ENCODE data around the gene CTNNBL1.
"Not testable (repeated sequence)": the region's sequence is repeated elsewhere in the genome, so short reads cannot be mapped to it uniquely, and the experiment has no call there.

The CTNNBL1 gene

DNA sequence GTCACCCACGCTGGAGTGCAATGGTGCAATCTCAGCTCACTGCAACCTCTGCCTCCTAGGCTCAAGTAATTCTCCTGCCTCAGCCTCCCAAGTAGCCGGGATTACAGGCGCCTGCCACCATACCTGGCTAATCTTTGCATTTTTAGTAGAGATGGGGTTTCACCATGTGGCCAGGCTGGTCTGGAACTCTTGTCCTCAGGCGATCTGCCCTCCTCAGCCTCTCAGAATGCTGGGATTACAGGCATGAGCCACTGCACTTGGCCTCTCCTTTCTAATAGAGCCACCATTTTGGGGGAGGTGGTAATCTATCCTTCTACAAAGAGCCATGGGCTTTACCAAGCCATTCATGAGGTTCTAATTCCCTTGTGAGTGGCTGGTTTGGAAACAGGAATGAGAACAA, 14.1 kb upstream of the CTNNBL1 start:
- not testable (repeated sequence) for DNase-seq

DNA sequence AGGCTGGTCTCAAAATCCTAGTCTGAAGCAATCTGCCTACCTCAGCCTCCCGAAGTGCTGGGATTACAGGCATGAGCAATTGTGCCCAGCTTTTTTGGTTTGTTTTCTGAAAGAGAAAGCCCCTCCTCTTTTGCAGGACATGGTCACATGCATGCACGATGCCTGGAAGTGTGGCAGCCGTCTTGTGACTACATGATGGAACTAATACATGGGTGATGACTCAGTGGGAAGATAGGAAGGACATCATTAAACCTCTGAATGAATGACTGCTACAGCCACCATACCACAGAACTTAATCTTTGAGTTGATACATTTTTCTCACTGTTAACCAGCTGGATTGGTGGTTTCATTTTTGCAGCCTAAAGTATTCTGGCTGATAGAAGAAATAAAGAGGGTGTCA, 13.4 kb upstream of the CTNNBL1 start:
- no peak for DNase-seq

DNA sequence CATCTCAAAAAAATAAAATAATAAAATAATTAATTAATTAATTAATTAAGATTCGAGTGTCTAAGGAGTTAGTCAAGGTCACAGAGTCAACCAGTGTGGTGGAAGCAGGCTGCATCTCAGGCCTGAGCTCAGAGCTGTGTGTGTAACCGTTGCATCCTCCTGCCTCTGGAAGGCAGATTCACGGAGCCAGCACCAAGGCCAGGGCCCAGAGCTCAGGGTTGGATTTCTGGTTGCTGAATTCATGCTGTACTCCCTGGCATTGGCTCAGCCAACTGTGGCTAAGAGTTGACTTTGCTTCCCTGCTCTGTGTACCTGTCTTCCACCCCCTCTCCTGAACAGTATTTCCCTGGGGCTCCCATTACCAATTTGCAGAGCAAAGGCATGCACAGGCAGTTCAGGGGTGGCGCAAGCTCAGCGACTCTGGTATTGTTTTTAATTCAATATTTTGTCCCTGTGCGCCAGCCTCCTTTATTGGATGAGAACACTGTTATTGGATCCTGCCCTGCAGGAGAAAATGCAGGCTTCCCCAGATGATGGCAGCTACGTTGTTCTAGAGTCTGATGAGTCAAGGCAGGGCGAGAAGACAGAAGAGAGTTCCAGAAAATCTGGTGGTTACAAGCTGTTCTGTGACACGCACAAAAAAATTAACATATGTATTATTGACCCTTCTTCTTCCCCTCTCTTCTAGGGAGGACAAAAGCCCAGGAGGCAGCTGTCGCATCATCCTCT, 12.3 kb upstream of the CTNNBL1 start:
- DNase-seq, result no peak

DNA sequence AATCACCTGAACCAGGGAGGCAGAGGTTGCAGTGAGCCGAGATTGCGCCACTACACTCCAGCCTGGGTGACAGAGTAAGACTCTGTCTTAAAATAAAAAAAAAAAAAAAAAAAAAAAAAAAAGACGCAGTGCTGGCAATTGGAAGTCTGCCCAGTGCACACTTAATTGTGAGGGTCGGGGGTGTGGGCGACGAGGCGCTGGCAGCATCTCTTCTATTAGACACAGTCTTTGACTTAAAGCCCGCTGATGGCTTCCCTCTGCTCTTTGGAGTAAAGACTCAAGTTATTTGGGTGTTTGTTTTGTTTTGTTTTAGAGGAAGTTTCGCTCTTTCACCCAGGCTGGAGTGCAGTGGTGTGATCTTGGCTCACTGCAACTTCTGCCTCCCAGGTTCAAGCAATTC, 10.7 kb upstream of the CTNNBL1 start:
- DNase-seq, result not testable (repeated sequence)

DNA sequence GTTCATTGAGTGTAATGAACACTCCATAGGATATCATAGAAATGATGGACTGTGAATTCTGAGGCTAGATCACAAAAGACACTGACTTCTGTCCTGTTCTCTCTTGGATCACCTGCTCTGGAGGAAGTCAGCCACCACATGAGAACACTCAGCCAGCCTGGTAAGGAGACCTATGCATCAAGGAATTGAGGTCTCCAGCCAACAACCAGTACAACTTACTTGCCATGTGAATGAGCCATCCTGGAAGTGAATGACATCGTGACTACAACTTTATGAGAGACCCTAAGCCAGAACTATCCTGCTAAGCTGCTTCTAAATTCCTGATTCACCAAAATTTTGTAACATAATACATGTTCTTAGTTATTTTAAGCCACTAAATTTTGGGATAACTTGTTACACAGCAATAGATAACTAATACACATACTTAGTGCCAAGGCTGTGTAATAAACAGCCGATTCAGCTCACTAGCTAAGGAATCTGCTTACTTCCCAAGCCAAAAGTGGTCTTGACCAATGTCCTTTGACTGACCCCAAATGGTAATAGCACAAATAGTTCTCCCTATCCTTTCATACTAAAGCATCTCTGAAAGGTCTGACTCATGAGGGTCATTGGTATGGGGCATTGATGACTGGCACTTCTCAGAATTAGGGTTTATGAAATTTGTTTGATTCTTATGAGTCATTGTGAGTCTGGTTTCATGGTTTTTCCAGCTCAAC, 6.9 kb upstream of the CTNNBL1 start:
- no peak for DNase-seq

DNA sequence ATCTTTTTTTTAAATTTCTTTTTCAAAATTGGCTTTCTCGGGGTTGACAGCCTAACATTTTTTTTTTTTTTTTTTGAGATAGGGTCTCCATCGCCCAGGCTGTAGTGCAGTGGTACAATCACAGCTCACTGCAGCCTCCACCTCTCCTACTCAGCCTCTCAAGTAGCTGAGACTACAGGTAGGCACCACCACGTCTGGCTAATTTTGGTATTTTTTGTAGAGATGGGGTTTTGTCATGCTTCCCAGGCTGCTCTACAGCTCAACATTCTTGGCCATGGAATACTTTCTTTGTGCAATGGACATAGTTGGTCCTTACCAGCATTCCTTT, 6.4 kb upstream of the CTNNBL1 start:
- DNase-seq, result no peak

DNA sequence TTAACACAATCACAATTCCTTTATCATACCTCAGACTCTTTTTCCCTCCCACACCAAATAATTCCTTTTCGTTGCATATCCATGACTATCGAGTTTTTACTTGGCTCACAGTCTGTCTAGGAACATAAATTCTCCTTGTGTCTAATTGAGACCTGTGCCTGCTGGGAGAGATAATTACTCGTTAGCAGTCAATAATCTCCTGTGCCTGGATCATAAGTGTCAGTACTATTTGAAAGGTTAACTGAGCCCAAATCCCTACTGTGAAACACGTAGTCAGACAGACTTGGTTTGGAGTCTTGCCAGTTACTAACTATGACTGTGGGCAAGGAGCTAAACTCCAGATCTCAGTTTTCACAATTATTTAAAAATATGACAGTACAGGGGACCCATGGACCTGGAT, 5.7 kb upstream of the CTNNBL1 start:
- no peak for DNase-seq

DNA sequence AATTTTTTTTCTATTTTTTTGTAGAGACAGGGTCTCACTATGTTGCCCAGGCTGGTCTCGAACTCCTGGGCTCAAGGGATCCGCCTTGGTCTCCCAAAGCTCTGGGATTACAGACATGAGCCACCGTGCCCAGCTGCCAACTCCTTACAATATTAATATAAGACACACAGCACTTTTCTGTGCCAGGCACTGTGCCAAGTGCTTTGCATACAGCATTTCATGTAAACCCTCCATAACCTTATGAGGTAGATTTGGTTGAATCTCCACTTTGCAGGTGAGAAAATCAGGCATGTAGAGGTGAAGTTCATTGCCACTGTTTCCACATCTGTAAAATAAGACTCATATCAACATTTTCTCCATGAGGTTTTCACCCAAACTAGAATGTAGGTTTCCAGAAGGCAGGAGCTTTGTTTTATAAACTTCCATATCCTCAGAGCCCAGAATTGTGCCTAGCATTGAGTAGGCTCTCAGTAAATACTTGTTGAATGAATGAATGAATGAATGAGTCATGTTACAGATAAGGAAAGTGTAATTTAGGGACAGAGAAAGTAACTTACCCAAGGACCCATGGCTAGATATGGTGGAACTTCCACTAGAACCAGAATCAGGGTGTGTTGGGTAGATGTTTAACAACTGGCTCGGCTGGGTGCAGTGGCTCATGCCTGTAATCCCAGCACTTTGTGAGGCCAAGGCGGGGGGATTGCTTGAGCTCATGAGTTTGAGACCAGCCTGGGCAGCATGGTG, 3.0 kb upstream of the CTNNBL1 start:
- DNase-seq, result no peak

DNA sequence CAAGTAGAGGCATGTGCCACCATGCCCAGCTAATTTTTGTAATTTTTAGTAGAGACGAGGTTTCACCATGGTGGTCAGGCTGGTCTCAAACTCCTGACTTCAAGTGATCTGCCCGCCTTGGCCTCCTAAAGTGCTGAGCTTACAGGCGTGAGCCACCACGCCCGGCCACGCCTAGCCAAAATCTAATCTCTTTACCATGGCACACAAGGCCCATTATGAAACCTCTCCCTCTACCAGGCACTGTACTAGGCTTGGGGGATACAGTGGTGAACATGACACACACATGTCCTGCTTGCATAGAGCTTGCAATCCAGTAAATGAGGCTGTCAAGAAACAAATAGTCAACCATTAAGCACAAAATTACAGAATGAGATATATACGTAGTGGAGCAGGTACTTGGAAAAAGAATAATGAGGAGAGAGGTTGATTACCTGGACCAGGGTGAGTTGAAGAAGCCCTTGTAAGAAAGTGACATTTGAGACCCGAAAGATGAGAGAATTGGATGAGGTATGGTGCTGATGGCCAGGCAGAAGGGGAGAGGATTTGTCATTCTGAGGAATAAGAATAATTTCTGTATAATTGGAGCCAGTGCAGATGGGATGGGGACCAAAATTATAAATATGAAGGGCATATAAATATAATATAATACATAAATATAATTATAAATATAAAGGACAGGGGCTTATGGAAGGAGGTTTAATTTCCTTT, 1.2 kb upstream of the CTNNBL1 start:
- peak in 1 of 14 donors; percentile 2 for DNase-seq

DNA sequence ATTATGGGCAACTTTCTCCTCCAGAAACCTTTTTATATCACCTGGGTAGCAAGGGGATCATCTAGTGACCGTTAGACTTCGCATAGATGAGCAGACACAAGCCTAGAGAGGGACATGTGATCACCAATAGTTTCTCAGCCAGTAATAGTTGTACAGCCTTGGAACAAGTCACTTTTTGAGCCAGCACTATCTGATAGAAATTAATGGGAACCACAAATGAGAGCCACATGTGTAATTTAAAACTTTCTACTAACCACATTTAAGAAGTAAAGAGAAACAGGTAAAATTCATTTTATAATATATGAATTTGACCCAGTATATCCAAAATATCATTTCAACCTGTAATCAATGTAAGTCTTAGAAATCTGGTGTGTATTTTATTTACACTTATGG, 592 bp upstream of the CTNNBL1 start:
- DNase-seq, result no peak

DNA sequence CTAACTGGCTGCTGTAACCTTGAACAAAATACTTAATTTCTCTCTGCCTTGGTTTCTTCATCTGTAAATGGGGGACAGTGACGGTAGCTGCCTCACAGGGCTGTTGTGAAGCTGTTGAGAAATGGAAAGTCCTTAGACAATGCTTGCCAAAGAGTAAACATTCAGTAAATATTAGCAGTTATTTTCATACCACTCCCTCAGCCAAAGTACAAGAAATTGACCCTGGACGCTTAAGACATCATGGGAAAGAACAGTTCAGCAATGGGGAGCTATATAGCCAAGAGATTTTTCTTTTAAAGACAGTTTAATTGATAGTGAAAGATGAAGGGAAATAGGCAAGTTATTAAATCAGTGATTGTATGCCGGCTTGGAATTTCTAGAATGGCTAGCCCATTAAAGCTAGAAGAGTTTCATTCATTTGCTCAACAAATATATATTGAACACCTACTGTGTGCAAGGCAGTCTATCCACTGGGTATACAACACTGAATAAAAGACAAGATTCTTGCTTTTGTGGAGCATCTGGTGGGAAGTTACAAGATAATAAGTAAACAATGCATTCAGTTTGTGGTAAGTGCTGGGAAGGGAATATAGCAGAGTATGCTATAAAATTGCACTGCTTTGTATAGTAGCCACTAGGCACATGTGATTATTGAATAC, 2.0 kb downstream of the CTNNBL1 start:
- DNase-seq, result no peak

DNA sequence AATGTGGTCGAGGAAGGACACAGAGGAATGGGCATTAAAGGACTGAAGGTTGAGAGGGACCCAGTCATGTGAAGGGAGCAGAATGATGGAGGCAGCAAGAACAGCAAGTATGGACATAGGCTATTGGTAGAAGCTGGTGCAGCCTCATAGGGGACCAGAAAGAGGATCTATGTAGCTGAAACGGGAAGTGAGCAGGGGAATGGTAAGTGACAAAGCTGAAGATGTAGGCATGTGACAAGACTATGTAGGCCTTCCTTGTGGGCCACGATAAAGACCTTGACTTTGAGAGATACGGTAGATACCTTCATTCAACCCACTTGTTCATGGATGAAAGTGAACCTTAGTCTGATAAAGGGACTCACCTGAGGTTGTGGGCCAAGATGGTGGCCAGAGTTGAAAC, 3.5 kb downstream of the CTNNBL1 start:
- peak in 1 of 14 donors; percentile 9 for DNase-seq

DNA sequence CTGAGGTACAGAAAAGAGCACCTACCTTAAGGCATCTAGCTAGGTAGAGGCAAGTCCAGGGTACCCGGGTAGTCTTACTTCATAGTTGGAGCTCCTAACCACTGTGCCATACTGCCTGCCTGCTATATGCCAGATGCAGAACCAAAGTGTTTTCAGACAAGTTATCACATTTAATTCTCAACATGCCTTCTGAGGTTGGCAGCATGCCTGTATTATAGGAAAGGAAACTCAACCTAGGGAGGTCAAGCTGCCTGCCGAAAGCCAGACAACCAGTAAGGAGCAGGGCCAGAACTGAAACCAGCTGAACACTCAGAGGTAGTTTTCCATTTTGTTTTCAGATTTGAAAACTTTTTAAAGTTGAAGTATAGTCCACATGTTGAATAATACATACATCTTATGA, 5.4 kb downstream of the CTNNBL1 start:
- DNase-seq, result no peak

DNA sequence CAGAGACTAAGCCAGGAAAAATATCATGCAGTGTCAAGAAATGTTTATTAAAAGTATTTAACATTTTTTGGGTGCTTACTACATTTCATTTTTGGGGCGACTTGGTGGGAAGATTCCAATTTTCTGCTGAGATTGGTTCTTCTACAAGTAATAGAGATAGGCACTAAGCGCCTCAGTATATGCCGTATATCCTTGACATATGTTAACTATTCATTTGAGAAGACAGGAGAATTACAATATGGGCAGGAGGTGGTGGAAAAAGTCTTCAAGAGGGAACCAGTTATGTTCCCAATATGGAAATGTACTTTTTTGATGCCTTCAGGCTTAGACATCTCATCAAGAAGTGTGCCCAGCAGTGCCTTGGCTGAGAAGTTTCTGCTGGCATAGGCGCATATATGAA, 6.5 kb downstream of the CTNNBL1 start:
- no peak for DNase-seq

DNA sequence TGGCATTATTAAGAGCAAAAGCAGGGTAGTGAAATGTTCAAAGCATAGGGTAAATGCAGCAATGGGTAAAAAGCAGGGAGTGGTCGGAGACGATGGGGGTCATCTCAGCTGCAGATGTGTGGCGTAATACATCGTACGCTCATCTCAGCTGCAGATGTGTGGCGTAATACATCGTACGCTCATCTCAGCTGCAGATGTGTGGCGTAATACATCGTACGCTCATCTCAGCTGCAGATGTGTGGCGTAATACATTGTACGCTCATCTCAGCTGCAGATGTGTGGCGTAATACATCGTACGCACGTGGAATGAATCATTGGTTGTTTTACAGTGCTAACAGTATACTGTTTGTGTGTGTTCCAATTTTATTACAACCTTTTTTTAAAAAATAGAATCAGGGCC, 7.8 kb downstream of the CTNNBL1 start:
- not testable (repeated sequence) for DNase-seq

DNA sequence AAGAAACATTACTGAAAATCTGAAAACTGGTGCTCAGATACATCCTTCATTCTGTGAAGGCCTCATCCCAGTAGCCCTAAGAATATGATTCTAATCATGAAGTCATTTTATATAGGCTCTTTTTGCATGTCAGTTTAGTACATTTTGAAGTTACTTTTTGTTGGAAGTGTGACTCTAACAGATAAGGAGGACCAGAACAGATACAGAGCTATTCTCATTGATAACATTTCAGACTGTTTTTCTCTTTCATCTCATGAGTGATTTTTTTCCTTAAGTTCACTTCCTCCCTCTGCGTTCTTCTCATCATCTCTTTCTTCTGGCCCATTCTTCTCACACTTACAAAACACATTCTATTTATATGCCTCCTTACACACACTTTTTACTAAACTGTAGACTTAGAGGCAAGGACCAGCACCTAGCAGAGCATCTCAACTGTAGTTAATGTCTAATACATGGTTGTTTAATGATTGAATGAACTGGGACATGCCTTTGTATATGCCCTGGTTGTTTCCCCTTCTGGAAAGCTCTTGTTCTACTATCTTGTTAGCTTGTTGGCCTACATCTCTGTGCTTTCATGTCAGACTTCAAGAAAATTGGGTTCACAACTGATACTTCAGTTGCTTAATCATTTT, 8.7 kb downstream of the CTNNBL1 start:
- no peak for DNase-seq

DNA sequence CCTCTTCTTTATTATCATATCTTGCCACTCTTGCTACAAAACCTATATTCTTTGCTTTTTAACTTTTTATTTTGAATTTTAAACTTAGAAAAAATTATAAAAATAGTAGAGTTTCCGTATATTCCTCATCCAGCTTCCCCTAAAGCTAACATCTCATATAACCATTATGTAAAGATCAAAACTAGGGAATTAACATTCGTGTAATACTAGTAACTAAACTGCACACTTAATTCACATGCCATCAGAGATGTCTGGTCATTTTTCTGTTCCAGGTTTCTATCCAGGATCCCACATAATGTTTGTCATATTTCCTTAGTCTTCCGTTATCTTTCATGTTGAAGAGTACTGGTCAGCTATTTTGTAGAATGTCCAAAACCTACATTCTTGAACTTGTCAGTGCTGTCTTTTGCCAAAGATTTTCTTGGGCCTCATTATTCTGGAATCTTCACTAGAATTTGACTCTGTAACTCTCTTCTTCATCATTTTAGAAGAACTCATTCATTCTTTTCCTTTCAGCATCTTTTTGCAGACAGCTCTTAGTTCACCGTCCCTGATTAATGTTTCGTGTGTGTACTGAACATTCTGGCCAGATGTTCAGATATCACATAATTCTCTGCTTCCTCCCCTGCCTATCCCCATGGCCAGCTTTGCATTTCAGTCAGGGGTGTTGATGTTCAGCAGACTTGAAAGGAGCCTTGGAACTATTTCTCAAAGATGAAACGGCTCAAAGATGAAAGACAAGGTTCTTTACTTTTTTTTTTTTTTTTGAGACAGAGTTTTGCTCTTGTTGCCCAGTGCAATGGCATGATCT, 9.4 kb downstream of the CTNNBL1 start:
- no peak for DNase-seq

DNA sequence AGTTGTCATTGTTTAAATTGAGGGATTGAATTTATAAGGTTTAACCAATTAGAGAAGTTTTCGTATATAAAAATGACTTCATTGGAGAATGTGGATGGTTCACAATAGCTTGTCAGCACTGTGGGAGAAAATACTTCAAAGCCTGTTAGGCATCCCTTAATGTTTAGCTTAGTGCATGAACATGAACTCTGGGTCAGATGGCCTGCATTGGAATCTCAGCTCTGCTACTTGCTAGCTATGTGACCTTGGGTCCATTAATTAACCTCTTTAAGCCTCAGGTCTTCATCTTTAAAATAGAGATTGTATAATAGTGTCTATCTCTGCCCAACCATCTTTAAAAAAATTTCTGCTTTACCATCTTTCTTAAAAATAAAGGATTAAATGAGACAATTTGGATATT, 11.1 kb downstream of the CTNNBL1 start:
- no peak for DNase-seq

DNA sequence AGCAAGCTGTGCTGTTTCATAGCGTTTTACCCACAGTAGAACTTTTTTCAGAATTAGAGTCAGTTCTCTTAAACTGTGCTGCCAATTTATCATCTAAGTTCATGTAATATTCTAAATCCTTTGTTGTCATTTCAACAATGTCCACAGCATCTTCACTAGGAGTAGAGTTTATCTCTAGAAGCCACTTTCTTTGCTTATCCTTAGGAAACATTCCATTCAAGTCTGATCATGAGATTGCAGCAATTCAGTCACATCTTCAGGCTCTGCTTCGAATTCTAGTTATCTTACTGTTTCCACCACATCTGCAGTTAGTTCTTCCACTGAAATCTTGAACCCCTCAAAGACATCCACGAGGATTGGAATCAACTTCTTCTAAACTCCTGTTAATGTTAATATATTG, 12.5 kb downstream of the CTNNBL1 start:
- no peak for DNase-seq

DNA sequence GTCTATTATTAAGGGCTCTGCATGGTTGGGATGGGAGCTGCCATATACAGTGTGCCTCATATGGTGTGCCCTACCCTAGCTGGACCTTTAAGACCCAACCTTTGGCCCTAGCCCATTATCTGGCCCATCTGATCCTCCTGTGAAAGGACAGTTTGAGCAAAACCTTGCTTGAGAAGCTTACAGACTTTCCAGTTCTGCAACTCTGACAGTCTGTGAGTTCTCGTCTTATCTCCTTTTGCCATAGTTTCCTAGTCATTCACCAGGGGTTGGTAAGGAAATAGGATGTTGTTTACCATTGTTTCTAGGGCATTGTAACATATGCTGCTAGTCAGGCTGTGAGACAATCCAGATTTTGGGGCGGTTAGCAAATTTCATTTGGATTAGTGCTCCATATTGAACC, 17.2 kb downstream of the CTNNBL1 start:
- DNase-seq, result no peak
